ENCODE measurements around the gene TMUB2. TPM values are rescaled to one million over a fixed set of nuclear protein-coding genes. Genes with fewer than 3 reads are reported as not detected.
"Not testable (repeated sequence)": the region's sequence is repeated elsewhere in the genome, so short reads cannot be mapped to it uniquely, and the experiment has no call there.

Gene TMUB2
- total and polyA plus RNA-seq, 3 donors from 2014 or later = 60.0 to 76.7 (median 63.1) TPM

GRCh38 chr17:44146375-44147346 lies 40.1 kb upstream of the TMUB2 start:
- Histone ChIP-seq H3K27ac (no peak overlapping the region), H3K27me3 (no peaks in the 10 kb centered on the region), H3K4me1 (peaks cover 6% of the 10 kb centered on the region), H3K9me3 (no peaks in the 10 kb centered on the region), H3K36me3 (ENCODE audit: low read depth, missing control alignments) (no peaks in the 10 kb centered on the region), H3K4me3 (no peak overlapping the region)
- WGBS, 2 donors = 45 to 54% methylated on average over 2 of the region's 2 CpGs
- no peak for DNase-seq
- intact Hi-C loops (cut with DNase I; ENCODE audit: low total_unique reads) = no loop called here
- TF ChIP-seq POLR2A (IDR thresholded peaks at IDR 0.05) (no peak), CTCF (IDR thresholded peaks at IDR 0.05) (no peak)

- DNase-seq = no peak
- Histone ChIP-seq H3K27me3 (no peaks in the 10 kb centered on the region), H3K27ac (no peak overlapping the region), H3K4me3 (no peak overlapping the region), H3K9me3 (no peaks in the 10 kb centered on the region), H3K36me3 (ENCODE audit: low read depth, missing control alignments) (no peaks in the 10 kb centered on the region), H3K4me1 (no peaks in the 10 kb centered on the region)
- intact Hi-C loops (cut with DNase I; ENCODE audit: low total_unique reads) = no loop called here
- WGBS, 2 donors = 94 to 98% methylated on average over 3 to 4 of the region's 4 CpGs
- TF ChIP-seq POLR2A (IDR thresholded peaks at IDR 0.05) = no peak
- TF ChIP-seq CTCF (IDR thresholded peaks at IDR 0.05) = no peak
These were observed 39.0 kb upstream of the TMUB2 start for GRCh38 chr17:44147812-44148211.

GRCh38 chr17:44149066-44149465 lies 37.7 kb upstream of the TMUB2 start:
- H3K4me1 ChIP-seq; H3K36me3 ChIP-seq (ENCODE audit: low read depth, missing control alignments); intact Hi-C loops (cut with DNase I; ENCODE audit: low total_unique reads); H3K27ac ChIP-seq; H3K27me3 ChIP-seq; H3K9me3 ChIP-seq; DNase-seq; H3K4me3 ChIP-seq: not testable (repeated sequence)
- WGBS, 2 donors = 93 to 100% methylated on average over 3 of the region's 3 CpGs

- intact Hi-C loops (cut with DNase I; ENCODE audit: low total_unique reads) = no loop called here
- DNase-seq = no peak
- Histone ChIP-seq H3K4me3 (no peak overlapping the region), H3K4me1 (no peaks in the 10 kb centered on the region), H3K36me3 (ENCODE audit: low read depth, missing control alignments) (no peaks in the 10 kb centered on the region), H3K27ac (no peak overlapping the region), H3K27me3 (no peaks in the 10 kb centered on the region), H3K9me3 (no peaks in the 10 kb centered on the region)
- TF ChIP-seq CTCF (IDR thresholded peaks at IDR 0.05) = no peak
- no peak for TF ChIP-seq POLR2A (IDR thresholded peaks at IDR 0.05)
- 81 to 86% methylated on average over 4 of the region's 4 CpGs for WGBS, 2 donors
These were observed 36.9 kb upstream of the TMUB2 start for GRCh38 chr17:44149750-44150329.

GRCh38 chr17:44152875-44153274 lies 33.9 kb upstream of the TMUB2 start:
- Histone ChIP-seq H3K36me3 (ENCODE audit: low read depth, missing control alignments) (no peaks in the 10 kb centered on the region), H3K4me3 (no peak overlapping the region), H3K27ac (no peak overlapping the region), H3K27me3 (no peaks in the 10 kb centered on the region), H3K4me1 (no peaks in the 10 kb centered on the region), H3K9me3 (no peaks in the 10 kb centered on the region)
- TF ChIP-seq CTCF (IDR thresholded peaks at IDR 0.05) (no peak), POLR2A (IDR thresholded peaks at IDR 0.05) (no peak)
- intact Hi-C loops (cut with DNase I; ENCODE audit: low total_unique reads) = no loop called here
- no peak for DNase-seq
- 92 to 94% methylated on average over 2 to 4 of the region's 4 CpGs for WGBS, 2 donors

All from testis (tissue), 3 donors.